H1 (cell line): ENCODE data around the gene COL20A1. TPM values are rescaled to one million over a fixed set of nuclear protein-coding genes. Genes with fewer than 3 reads are reported as not detected.

Experiments used
- ASH2L ChIP-seq: fragments of 200-600, 300-600 bp; sonication (generic); IDR thresholded peaks from one replicate; pipeline ENCODE4 v1.7.1; 2017; ENCODE audit warnings: low read length
- CHD2 ChIP-seq: IDR thresholded peaks from 2 replicates; pipeline ENCODE4 v1.6.1; 2012; ENCODE audit warnings: low read length, improper control_type of control experiment
- EZH2 ChIP-seq: fragments of 200-600 bp; sonication (generic); IDR thresholded peaks from 2 replicates; pipeline ENCODE4 v1.7.1; 2012; ENCODE audit warnings: low read depth, mild to moderate bottlenecking, moderate library complexity, low read length, inconsistent platforms; ENCODE audit not compliant: severe bottlenecking
- FOSL1 ChIP-seq: IDR thresholded peaks from 2 replicates; pipeline ENCODE4 v1.6.1; 2011; ENCODE audit warnings: mild to moderate bottlenecking, low read depth, low read length, moderate library complexity; ENCODE audit not compliant: insufficient read depth
- HDAC2 ChIP-seq, 2 experiments: fragments of 300-600 bp in 1 of 2; sonication (generic) in 1 of 2; IDR thresholded peaks; 2 replicates each; pipeline ENCODE4 v1.6.1; 2011 to 2012; ENCODE audit warnings: low read depth in 2 of 2, low read length in 2 of 2, mild to moderate bottlenecking in 2 of 2, moderate library complexity in 2 of 2, borderline replicate concordance in 1 of 2, inconsistent platforms in 1 of 2
- HDAC6 ChIP-seq: IDR thresholded peaks from one replicate; pipeline ENCODE4 v1.7.1; 2012; ENCODE audit warnings: low read depth, mild to moderate bottlenecking, inconsistent platforms, low read length, moderate library complexity
- KDM1A ChIP-seq: fragments of 200-600, 300-600 bp; sonication (generic); IDR thresholded peaks from 2 replicates; pipeline ENCODE4 v1.7.1; 2016; ENCODE audit warnings: mild to moderate bottlenecking, low read length, borderline replicate concordance
- MAFK ChIP-seq: IDR thresholded peaks from 2 replicates; pipeline ENCODE4 v1.6.1; 2012; ENCODE audit warnings: low read depth, mild to moderate bottlenecking, improper control_type of control experiment, low read length
- NRF1 ChIP-seq: IDR thresholded peaks from 2 replicates; pipeline ENCODE4 v1.6.1; 2011; ENCODE audit warnings: mild to moderate bottlenecking, low read depth, low read length, improper control_type of control experiment
- PHF8 ChIP-seq: fragments of 200-600 bp; sonication (generic); conservative IDR thresholded peaks from 2 replicates; pipeline ENCODE4 v1.7.1; 2012; ENCODE audit warnings: low read depth, mild to moderate bottlenecking, inconsistent platforms, low read length, moderate library complexity
- RBBP5 ChIP-seq: IDR thresholded peaks from 2 replicates; pipeline ENCODE4 v1.7.1; 2012; ENCODE audit warnings: low read depth, mild to moderate bottlenecking, inconsistent platforms, low read length, moderate library complexity, borderline replicate concordance
- SRF ChIP-seq: IDR thresholded peaks from 2 replicates; pipeline ENCODE4 v1.6.1; 2011; ENCODE audit warnings: mild to moderate bottlenecking, low read depth, low read length, moderate library complexity
- TAF7 ChIP-seq: optimal IDR thresholded peaks from 2 replicates; pipeline ENCODE3; 2011; ENCODE audit warnings: low read depth, mild to moderate bottlenecking, inconsistent platforms, low read length, moderate library complexity, borderline replicate concordance
- TBP ChIP-seq: IDR thresholded peaks from 2 replicates; pipeline ENCODE4 v1.6.1; 2011; ENCODE audit warnings: low read depth, low read length, improper control_type of control experiment
- polyA plus RNA-seq, 7 experiments: library from polyadenylated mRNA; depleted of rRNA in 3 of 7; stranded (reverse) in 5 of 7; unstranded in 2 of 7; fragments of >200 nt in 5 of 7; fragments of 200-250 nt in 2 of 7; gene quantifications; 1 replicate in 5 of 7; 2 replicates in 1 of 7; 4 replicates in 1 of 7; pipeline versions ENCODE4 v1.2.1 to v1.2.3, GENCODE V29; 2011 to 2013; ENCODE audit warnings: missing spikeins in 2 of 7, mixed read lengths in 2 of 7
- total RNA-seq: library from RNA; stranded (reverse); fragmentation: NEBNext Ultra II Directional; extraction: Animal tissue kit (Norgen Biotek cat#: 25700); gene quantifications from 2 replicates; pipeline ENCODE4 v1.2.1, GENCODE V29; 2021
- TF ChIP-seq, protein P1 (sequence below), 3 experiments: IDR thresholded peaks; 1 replicate in 2 of 3; 2 replicates in 1 of 3; pipeline versions ENCODE4 v1.5.1 to v1.6.1; 2011; ENCODE audit warnings: low read length in 3 of 3, mild to moderate bottlenecking in 3 of 3, inconsistent platforms in 2 of 3, low read depth in 1 of 3, moderate library complexity in 1 of 3; ENCODE audit not compliant: insufficient read depth in 1 of 3; ENCODE audit errors: control extremely low read depth in 1 of 3
- TF ChIP-seq, protein P2 (sequence below): IDR thresholded peaks from 2 replicates; pipeline ENCODE4 v1.6.1; 2011; ENCODE audit warnings: low read length, improper control_type of control experiment

COL20A1 gene
- total and polyA plus RNA-seq, 2 of the 8 experiments (the other 6 are each of a cell fraction or from before 2014, with no cell fraction given), result 0.19 to 0.21 TPM

DNA sequence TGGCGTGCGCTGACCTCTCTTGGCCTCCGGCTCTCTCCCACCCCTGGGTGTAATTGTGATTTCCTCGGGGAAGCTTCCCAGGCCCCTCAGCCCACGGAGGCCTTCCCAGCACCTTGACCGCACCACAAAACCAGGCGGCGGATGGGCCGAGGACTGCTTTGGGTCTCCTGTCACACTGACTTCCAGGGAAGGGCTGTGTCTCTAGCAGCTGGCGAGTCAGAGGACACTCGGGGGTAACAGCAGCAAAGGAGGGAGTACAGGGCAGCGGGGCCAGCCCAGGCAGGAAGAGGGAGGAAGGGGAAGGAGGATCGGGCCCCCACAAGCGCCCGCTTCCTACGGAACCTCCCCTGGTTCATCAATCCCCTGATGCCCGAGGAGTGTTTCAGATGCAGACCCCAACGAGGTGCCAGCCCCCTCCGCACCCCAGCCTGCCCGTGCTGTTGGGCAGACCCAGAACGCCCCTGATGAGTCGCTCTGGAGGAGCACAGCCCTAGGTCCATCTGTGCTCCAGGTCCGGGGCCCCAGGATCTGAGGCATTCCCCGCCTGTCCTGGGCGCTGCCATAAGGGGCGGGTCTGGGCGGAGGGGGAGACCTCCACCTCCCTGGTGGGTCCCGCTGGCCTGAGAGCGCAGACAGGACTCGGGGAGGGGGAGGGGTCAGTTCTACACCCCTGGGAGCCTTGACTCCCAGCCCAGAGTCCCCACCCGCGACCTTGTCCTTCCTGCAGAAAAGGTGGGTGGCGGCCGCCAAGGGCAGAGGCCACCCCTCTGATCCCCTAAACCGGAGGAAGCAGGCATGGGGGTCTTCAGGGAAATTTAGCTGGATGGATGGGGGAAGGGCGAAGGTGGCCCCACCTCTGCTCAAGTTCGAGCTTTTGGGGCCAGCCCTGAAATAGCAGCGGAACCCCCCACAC is 67.2 kb downstream of the COL20A1 start (continued):
- TF ChIP-seq RBBP5 (0 out of 2 replicates have a peak, but pooled peaks have one; percentile 30), KDM1A (no peak), CHD2 (no peak), ASH2L (no peak), SRF (no peak), HDAC2 (IDR thresholded peaks at IDR 0.05; ENCODE audit: borderline replicate concordance in 1 of 2, low read depth in 2 of 2, low read length in 2 of 2) (no peak), PHF8 (no peak), EZH2 (peak; percentile 49), HDAC6 (no peak), TBP (no peak), MAFK (no peak), FOSL1 (no peak), TAF7 (no peak), NRF1 (no peak)
- TF ChIP-seq, protein P1, sequence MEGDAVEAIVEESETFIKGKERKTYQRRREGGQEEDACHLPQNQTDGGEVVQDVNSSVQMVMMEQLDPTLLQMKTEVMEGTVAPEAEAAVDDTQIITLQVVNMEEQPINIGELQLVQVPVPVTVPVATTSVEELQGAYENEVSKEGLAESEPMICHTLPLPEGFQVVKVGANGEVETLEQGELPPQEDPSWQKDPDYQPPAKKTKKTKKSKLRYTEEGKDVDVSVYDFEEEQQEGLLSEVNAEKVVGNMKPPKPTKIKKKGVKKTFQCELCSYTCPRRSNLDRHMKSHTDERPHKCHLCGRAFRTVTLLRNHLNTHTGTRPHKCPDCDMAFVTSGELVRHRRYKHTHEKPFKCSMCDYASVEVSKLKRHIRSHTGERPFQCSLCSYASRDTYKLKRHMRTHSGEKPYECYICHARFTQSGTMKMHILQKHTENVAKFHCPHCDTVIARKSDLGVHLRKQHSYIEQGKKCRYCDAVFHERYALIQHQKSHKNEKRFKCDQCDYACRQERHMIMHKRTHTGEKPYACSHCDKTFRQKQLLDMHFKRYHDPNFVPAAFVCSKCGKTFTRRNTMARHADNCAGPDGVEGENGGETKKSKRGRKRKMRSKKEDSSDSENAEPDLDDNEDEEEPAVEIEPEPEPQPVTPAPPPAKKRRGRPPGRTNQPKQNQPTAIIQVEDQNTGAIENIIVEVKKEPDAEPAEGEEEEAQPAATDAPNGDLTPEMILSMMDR (IDR thresholded peaks at IDR 0.05; ENCODE audit: control extremely low read depth in 1 of 3, insufficient read depth in 1 of 3, low read depth in 1 of 3, low read length in 3 of 3), result no peak
- TF ChIP-seq, protein P2, sequence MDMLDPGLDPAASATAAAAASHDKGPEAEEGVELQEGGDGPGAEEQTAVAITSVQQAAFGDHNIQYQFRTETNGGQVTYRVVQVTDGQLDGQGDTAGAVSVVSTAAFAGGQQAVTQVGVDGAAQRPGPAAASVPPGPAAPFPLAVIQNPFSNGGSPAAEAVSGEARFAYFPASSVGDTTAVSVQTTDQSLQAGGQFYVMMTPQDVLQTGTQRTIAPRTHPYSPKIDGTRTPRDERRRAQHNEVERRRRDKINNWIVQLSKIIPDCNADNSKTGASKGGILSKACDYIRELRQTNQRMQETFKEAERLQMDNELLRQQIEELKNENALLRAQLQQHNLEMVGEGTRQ, result no peak
- TF ChIP-seq, all 59 proteins: peak for 3
